Brain pericyte (primary cell): ENCODE measurements around the gene DAB2.
"Not testable (repeated sequence)": the region's sequence is repeated elsewhere in the genome, so short reads cannot be mapped to it uniquely, and the experiment has no call there.

Source experiments
- DNase-seq: peaks from one replicate; pipeline ENCODE4 v3.0.0-alpha.2; 2012; ENCODE audit warnings: low read depth, low spot score

DAB2 gene

GRCh38 chr5:39341896-39342295 is 82.9 kb downstream of the DAB2 start:
- no peak for DNase-seq

GRCh38 chr5:39340506-39340905 is 84.3 kb downstream of the DAB2 start:
- DNase-seq, result no peak

GRCh38 chr5:39337252-39337915 is 87.4 kb downstream of the DAB2 start:
- no peak for DNase-seq

- DNase-seq, result not testable (repeated sequence)
These were observed 90.5 kb downstream of the DAB2 start for GRCh38 chr5:39334296-39334695.

GRCh38 chr5:39333104-39333503 is 91.7 kb downstream of the DAB2 start:
- DNase-seq, result no peak

GRCh38 chr5:39331861-39332381 is 92.9 kb downstream of the DAB2 start:
- no peak for DNase-seq

- no peak for DNase-seq
These were observed 96.0 kb downstream of the DAB2 start for GRCh38 chr5:39328731-39329130.

- no peak for DNase-seq
These were observed 101.2 kb downstream of the DAB2 start for GRCh38 chr5:39323542-39323941.
